ENCODE results near the gene RAB14.

Gene RAB14

GRCh38 chr9:121218357-121219027 lies 16.8 kb upstream of the RAB14 start:
- no peak for DNase-seq
- H3K27me3 ChIP-seq (ENCODE audit: insufficient read depth, low read depth, severe bottlenecking) = no peaks in the 10 kb centered on the region
- no peak overlapping the region for H3K4me3 ChIP-seq (ENCODE audit: low read depth, low read length)
- H3K27ac ChIP-seq = no peak overlapping the region
- no peaks in the 10 kb centered on the region for H3K36me3 ChIP-seq
- no peak for TF ChIP-seq CTCF (IDR thresholded peaks at IDR 0.05; ENCODE audit: low read depth, low read length)
- H3K9me3 ChIP-seq (ENCODE audit: severe bottlenecking) = no peaks in the 10 kb centered on the region

- H3K4me3 ChIP-seq (ENCODE audit: low read depth, low read length) = no peak overlapping the region
- H3K36me3 ChIP-seq = no peaks in the 10 kb centered on the region
- no peak for TF ChIP-seq CTCF (IDR thresholded peaks at IDR 0.05; ENCODE audit: low read depth, low read length)
- H3K27ac ChIP-seq = no peak overlapping the region
- H3K27me3 ChIP-seq (ENCODE audit: insufficient read depth, low read depth, severe bottlenecking) = no peaks in the 10 kb centered on the region
- no peaks in the 10 kb centered on the region for H3K9me3 ChIP-seq (ENCODE audit: severe bottlenecking)
- DNase-seq = no peak
Observed at GRCh38 chr9:121217609-121218292, 16.1 kb upstream of the RAB14 start.

GRCh38 chr9:121216271-121216805 lies 14.7 kb upstream of the RAB14 start:
- H3K9me3 ChIP-seq (ENCODE audit: severe bottlenecking) = no peaks in the 10 kb centered on the region
- DNase-seq = no peak
- H3K27ac ChIP-seq = no peak overlapping the region
- H3K27me3 ChIP-seq (ENCODE audit: insufficient read depth, low read depth, severe bottlenecking) = no peaks in the 10 kb centered on the region
- H3K4me3 ChIP-seq (ENCODE audit: low read depth, low read length) = no peak overlapping the region
- H3K36me3 ChIP-seq = no peaks in the 10 kb centered on the region
- TF ChIP-seq CTCF (IDR thresholded peaks at IDR 0.05; ENCODE audit: low read depth, low read length) = no peak

- Histone ChIP-seq H3K27ac (no peak overlapping the region), H3K36me3 (no peaks in the 10 kb centered on the region), H3K27me3 (ENCODE audit: insufficient read depth, low read depth, severe bottlenecking) (no peaks in the 10 kb centered on the region), H3K4me3 (ENCODE audit: low read depth, low read length) (no peak overlapping the region), H3K9me3 (ENCODE audit: severe bottlenecking) (no peaks in the 10 kb centered on the region)
- no peak for DNase-seq
- no peak for TF ChIP-seq CTCF (IDR thresholded peaks at IDR 0.05; ENCODE audit: low read depth, low read length)
Observed at GRCh38 chr9:121214005-121214404, 12.3 kb upstream of the RAB14 start.

GRCh38 chr9:121213136-121213806 lies 11.6 kb upstream of the RAB14 start:
- no peak overlapping the region for H3K27ac ChIP-seq
- H3K9me3 ChIP-seq (ENCODE audit: severe bottlenecking) = no peaks in the 10 kb centered on the region
- H3K36me3 ChIP-seq = no peaks in the 10 kb centered on the region

More at GRCh38 chr9:121213136-121213806, 11.6 kb upstream of the RAB14 start:
- DNase-seq = peak; percentile 93
- Histone ChIP-seq H3K27me3 (ENCODE audit: insufficient read depth, low read depth, severe bottlenecking) (no peaks in the 10 kb centered on the region), H3K4me3 (ENCODE audit: low read depth, low read length) (no peak overlapping the region)
- TF ChIP-seq CTCF (IDR thresholded peaks at IDR 0.05; ENCODE audit: low read depth, low read length) = peak; percentile 99
